CD14-positive monocyte (primary cell): ENCODE measurements around the gene NDUFAF2. TPM values are rescaled to one million over a fixed set of nuclear protein-coding genes. Genes with fewer than 3 reads are reported as not detected.

Experiments used
- DNase-seq, 3 donors: peaks; one replicate each; pipeline ENCODE4 v3.0.0-alpha.2; 2011 to 2022
- H2AFZ ChIP-seq: 2 replicates; pipeline ENCODE4 v1.6.0; 2012; ENCODE audit warnings: mild to moderate bottlenecking, low read depth, low read length, inconsistent platforms; ENCODE audit not compliant: insufficient read depth, poor library complexity, severe bottlenecking
- H3K27ac ChIP-seq, 2 donors: 1 replicate in 1 of 2; 2 replicates in 1 of 2; pipeline ENCODE4 v1.5.1; 2012 to 2013; ENCODE audit warnings: low read length in 2 of 2, control low read depth in 1 of 2, inconsistent platforms in 1 of 2, low read depth in 1 of 2, mild to moderate bottlenecking in 1 of 2
- H3K27me3 ChIP-seq, 2 donors: one replicate each; pipeline versions ENCODE4 v1.6.0 to v1.6.1; 2011 to 2013; ENCODE audit warnings: low read length in 2 of 2; ENCODE audit not compliant: control insufficient read depth in 2 of 2, insufficient read depth in 2 of 2
- H3K36me3 ChIP-seq, 2 donors: replicated peaks in 1 of 2; 1 replicate in 1 of 2; 2 replicates in 1 of 2; pipeline versions ENCODE4 v1.5.1 to v1.6.1; 2012 to 2013; ENCODE audit warnings: low read length in 2 of 2, control low read depth in 1 of 2, inconsistent platforms in 1 of 2, mild to moderate bottlenecking in 1 of 2; ENCODE audit not compliant: insufficient read depth in 2 of 2, control insufficient read depth in 1 of 2
- H3K4me1 ChIP-seq, 2 donors: 1 replicate in 1 of 2; 2 replicates in 1 of 2; pipeline versions ENCODE4 v1.5.1 to v1.6.1; 2012 to 2013; ENCODE audit warnings: low read length in 2 of 2, control low read depth in 1 of 2, inconsistent platforms in 1 of 2, mild to moderate bottlenecking in 1 of 2, moderate library complexity in 1 of 2; ENCODE audit not compliant: insufficient read depth in 2 of 2, control insufficient read depth in 1 of 2
- H3K4me2 ChIP-seq: replicated peaks from 2 replicates; pipeline ENCODE3; 2012; ENCODE audit warnings: low read length, moderate library complexity, mild to moderate bottlenecking; ENCODE audit not compliant: poor library complexity, severe bottlenecking; ENCODE audit errors: extremely low read depth
- H3K4me3 ChIP-seq, 3 experiments: fragments of 200-600 bp in 1 of 3; sonication (generic) in 1 of 3; replicated peaks in 1 of 3; 1 replicate in 2 of 3; 2 replicates in 1 of 3; pipeline ENCODE4 v1.5.1; 2011 to 2013; ENCODE audit warnings: low read length in 3 of 3, mild to moderate bottlenecking in 3 of 3, control low read depth in 2 of 3, low read depth in 2 of 3, inconsistent platforms in 1 of 3, moderate library complexity in 1 of 3
- H3K79me2 ChIP-seq: 2 replicates; pipeline ENCODE4 v1.6.0; 2012; ENCODE audit warnings: mild to moderate bottlenecking, control low read depth, inconsistent platforms, low read length, moderate library complexity; ENCODE audit not compliant: insufficient read depth
- H3K9ac ChIP-seq: 2 replicates; pipeline ENCODE4 v1.6.0; 2017; ENCODE audit warnings: low read length, mild to moderate bottlenecking; ENCODE audit not compliant: insufficient read depth, poor library complexity, severe bottlenecking
- H3K9me3 ChIP-seq, 2 donors: replicated peaks in 1 of 2; 1 replicate in 1 of 2; 2 replicates in 1 of 2; pipeline versions ENCODE4 v1.5.1 to v1.6.1; 2012 to 2013; ENCODE audit warnings: low read length in 2 of 2, control low read depth in 1 of 2; ENCODE audit not compliant: control insufficient read depth in 1 of 2, insufficient read depth in 1 of 2
- H4K20me1 ChIP-seq: 2 replicates; pipeline ENCODE4 v1.6.0; 2012; ENCODE audit warnings: mild to moderate bottlenecking, low read length, control low read depth, moderate library complexity; ENCODE audit not compliant: insufficient read depth
- H3K27ac Mint-ChIP-seq, 7 donors: one replicate each; pipeline ENCODE4 v1.8.0; 2020; ENCODE audit warnings: mild to moderate bottlenecking in 7 of 7, mixed read lengths in 7 of 7, moderate library complexity in 6 of 7, inconsistent platforms in 2 of 7
- H3K27me3 Mint-ChIP-seq, 3 donors: one replicate each; pipeline ENCODE4 v1.8.0; 2021 to 2022; ENCODE audit warnings: low read depth in 3 of 3, mild to moderate bottlenecking in 3 of 3, mixed read lengths in 3 of 3, moderate library complexity in 3 of 3, inconsistent platforms in 1 of 3
- H3K36me3 Mint-ChIP-seq, 2 donors: one replicate each; pipeline ENCODE4 v1.8.0; 2020; ENCODE audit warnings: mixed read lengths in 2 of 2, inconsistent platforms in 1 of 2, mild to moderate bottlenecking in 1 of 2
- H3K4me1 Mint-ChIP-seq: one replicate; pipeline ENCODE4 v1.8.0; 2020; ENCODE audit warnings: mild to moderate bottlenecking, mixed read lengths
- H3K4me3 Mint-ChIP-seq, 2 donors: one replicate each; pipeline ENCODE4 v1.8.0; 2020; ENCODE audit warnings: mild to moderate bottlenecking in 2 of 2, mixed read lengths in 2 of 2, moderate library complexity in 1 of 2
- H3K9me3 Mint-ChIP-seq, 7 donors: one replicate each; pipeline ENCODE4 v1.8.0; 2020 to 2022; ENCODE audit warnings: mixed read lengths in 7 of 7, mild to moderate bottlenecking in 6 of 7, moderate library complexity in 6 of 7, inconsistent platforms in 2 of 7
- CTCF ChIP-seq: fragments of 200-600 bp; IDR thresholded peaks from one replicate; pipeline ENCODE4 v1.8.0; 2022; ENCODE audit warnings: antibody characterized with exemption, mild to moderate bottlenecking
- WGBS: methylation state at CpG from one replicate; pipeline ENCODE4 v1.1.5; 2013; ENCODE audit warnings: missing lambda C conversion rate; ENCODE audit not compliant: insufficient coverage; 5-methylcytosine and 5-hydroxymethylcytosine counted together
- intact Hi-C, 2 donors: fragments of 100-400 bp; cut with micrococcal nuclease; formaldehyde crosslinking; loops; one replicate each; pipeline versions ENCODE4 v1.15.0 to v1.15.1; 2023
- polyA plus RNA-seq, 3 donors: library from polyadenylated mRNA; depleted of rRNA in 1 of 3; unstranded in 2 of 3; stranded (reverse) in 1 of 3; fragments of 300-500 nt in 2 of 3; fragments of >200 nt in 1 of 3; fragmentation: Illumina TruSeq in 2 of 3; gene quantifications; 1 replicate in 2 of 3; 2 replicates in 1 of 3; pipeline ENCODE4 v1.2.3, GENCODE V29; 2012 to 2021

Gene NDUFAF2
- polyA plus RNA-seq, 3 donors = 5.9 to 29.5 (median 25.0) TPM

- no peaks in the 10 kb centered on the region for H3K36me3 ChIP-seq
- no peak overlapping the region for H3K4me3 ChIP-seq
- no peak overlapping the region for H3K9ac ChIP-seq
- Mint-ChIP-seq H3K36me3 (no peaks in the 10 kb centered on the region), H3K9me3 (peaks cover 0 to 4% (median 2%) of the 10 kb centered on the region in 7 donors), H3K27ac (no peak overlapping the region), H3K27me3 (no peaks in the 10 kb centered on the region), H3K4me1 (no peaks in the 10 kb centered on the region), H3K4me3 (no peak overlapping the region)
- no peaks in the 10 kb centered on the region for H3K9me3 ChIP-seq
- H3K27me3 ChIP-seq = no peaks in the 10 kb centered on the region
- TF ChIP-seq CTCF = no peak
- intact Hi-C loops = no loop called here
- no peaks in the 10 kb centered on the region for H4K20me1 ChIP-seq
- no peak for DNase-seq
- no peak overlapping the region for H3K4me2 ChIP-seq
- H3K27ac ChIP-seq = no peak overlapping the region
- H2AFZ ChIP-seq = no peak overlapping the region
- no peaks in the 10 kb centered on the region for H3K4me1 ChIP-seq
- no peaks in the 10 kb centered on the region for H3K79me2 ChIP-seq
Observed at GRCh38 chr5:61009907-61010306, 64.9 kb downstream of the NDUFAF2 start.

- Histone ChIP-seq H3K4me2 (no peak overlapping the region), H3K4me1 (no peaks in the 10 kb centered on the region), H3K36me3 (no peaks in the 10 kb centered on the region), H3K9me3 (no peaks in the 10 kb centered on the region), H3K9ac (no peak overlapping the region), H3K4me3 (no peak overlapping the region), H3K27me3 (no peaks in the 10 kb centered on the region), H3K79me2 (no peaks in the 10 kb centered on the region), H3K27ac (no peak overlapping the region), H2AFZ (no peak overlapping the region), H4K20me1 (no peaks in the 10 kb centered on the region)
- Mint-ChIP-seq H3K9me3 (peaks cover 0 to 3% (median under 1%) of the 10 kb centered on the region in 7 donors), H3K4me3 (no peak overlapping the region), H3K27ac (no peak overlapping the region), H3K27me3 (no peaks in the 10 kb centered on the region), H3K36me3 (no peaks in the 10 kb centered on the region), H3K4me1 (no peaks in the 10 kb centered on the region)
- DNase-seq = no peak
- intact Hi-C loops = no loop called here
- TF ChIP-seq CTCF = no peak
- WGBS = 93% methylated on average over 2 of the region's 5 CpGs
Observed at GRCh38 chr5:61010467-61011454, 65.8 kb downstream of the NDUFAF2 start.
